ENCODE measurements around the gene CLEC1A. TPM values are rescaled to one million over a fixed set of nuclear protein-coding genes. Genes with fewer than 3 reads are reported as not detected.

Gene CLEC1A
- total RNA-seq, 4 donors from 2014 or later = 6.0 to 19.4 (median 8.4) TPM

DNA sequence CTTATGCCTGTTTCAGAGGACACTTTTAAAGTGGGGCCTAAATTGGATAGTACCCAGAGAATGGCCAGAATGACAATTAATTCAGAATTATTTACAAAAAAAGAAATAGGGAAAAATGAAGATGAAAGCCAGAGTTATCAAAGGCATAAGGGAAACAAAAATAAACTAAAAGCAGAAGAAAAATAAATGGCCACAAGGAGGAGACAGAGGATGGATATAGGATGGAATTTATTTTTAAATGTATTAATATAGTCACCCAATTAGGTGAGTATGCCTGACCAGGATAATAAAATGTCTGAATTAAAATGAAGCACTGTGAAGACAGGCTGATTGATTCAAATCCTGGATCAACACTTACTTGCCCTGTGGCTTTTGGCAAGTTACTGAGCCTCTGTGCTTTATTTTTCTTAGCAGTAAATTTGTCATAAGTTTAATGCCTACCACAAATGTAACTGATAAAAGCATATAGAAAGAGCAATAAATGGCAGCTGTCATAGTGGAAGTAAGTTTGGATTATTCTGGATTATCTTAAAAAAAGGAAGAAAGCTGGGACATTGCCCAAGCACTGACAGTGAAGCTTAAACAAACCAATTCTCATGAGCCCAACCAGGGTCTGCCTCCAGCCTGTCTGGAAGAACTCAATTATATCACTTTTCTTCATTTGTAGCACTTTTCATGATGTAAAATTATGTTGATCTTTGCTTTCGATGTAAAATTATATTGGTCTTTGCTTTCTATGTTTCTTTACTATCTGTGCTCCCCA, 64.8 kb downstream of the CLEC1A start:
- H3K27ac ChIP-seq = no peak overlapping the region
- TF ChIP-seq, protein P1, sequence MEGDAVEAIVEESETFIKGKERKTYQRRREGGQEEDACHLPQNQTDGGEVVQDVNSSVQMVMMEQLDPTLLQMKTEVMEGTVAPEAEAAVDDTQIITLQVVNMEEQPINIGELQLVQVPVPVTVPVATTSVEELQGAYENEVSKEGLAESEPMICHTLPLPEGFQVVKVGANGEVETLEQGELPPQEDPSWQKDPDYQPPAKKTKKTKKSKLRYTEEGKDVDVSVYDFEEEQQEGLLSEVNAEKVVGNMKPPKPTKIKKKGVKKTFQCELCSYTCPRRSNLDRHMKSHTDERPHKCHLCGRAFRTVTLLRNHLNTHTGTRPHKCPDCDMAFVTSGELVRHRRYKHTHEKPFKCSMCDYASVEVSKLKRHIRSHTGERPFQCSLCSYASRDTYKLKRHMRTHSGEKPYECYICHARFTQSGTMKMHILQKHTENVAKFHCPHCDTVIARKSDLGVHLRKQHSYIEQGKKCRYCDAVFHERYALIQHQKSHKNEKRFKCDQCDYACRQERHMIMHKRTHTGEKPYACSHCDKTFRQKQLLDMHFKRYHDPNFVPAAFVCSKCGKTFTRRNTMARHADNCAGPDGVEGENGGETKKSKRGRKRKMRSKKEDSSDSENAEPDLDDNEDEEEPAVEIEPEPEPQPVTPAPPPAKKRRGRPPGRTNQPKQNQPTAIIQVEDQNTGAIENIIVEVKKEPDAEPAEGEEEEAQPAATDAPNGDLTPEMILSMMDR (IDR thresholded peaks at IDR 0.05) = peak in 4 of 5 experiments; percentile 20 to 59 (median 50)
- no peak for TF ChIP-seq EP300 (IDR thresholded peaks at IDR 0.05)
- TF ChIP-seq POLR2A (IDR thresholded peaks at IDR 0.05) = no peak
- H3K36me3 ChIP-seq = no peaks in the 10 kb centered on the region
- no peak for DNase-seq (ENCODE audit: low spot score in 2 of 2)
- H3K27me3 ChIP-seq = no peaks in the 10 kb centered on the region
- no peak overlapping the region for H3K4me3 ChIP-seq
- H3K9me3 ChIP-seq = no peaks in the 10 kb centered on the region
- WGBS, 2 donors = 74 to 80% methylated on average over 1 of the region's 1 CpG
- H3K4me1 ChIP-seq = no peaks in the 10 kb centered on the region

- no peak for DNase-seq (ENCODE audit: low spot score in 2 of 2)
- 59 to 70% methylated on average over 5 of the region's 5 CpGs for WGBS, 2 donors
- no peaks in the 10 kb centered on the region for H3K27me3 ChIP-seq
- TF ChIP-seq, protein P1 (IDR thresholded peaks at IDR 0.05) = no peak
- no peak for TF ChIP-seq POLR2A (IDR thresholded peaks at IDR 0.05)
- TF ChIP-seq EP300 (IDR thresholded peaks at IDR 0.05) = no peak
- no peak overlapping the region for H3K27ac ChIP-seq
- H3K36me3 ChIP-seq = no peaks in the 10 kb centered on the region
- no peaks in the 10 kb centered on the region for H3K4me1 ChIP-seq
- H3K4me3 ChIP-seq = no peak overlapping the region
- no peaks in the 10 kb centered on the region for H3K9me3 ChIP-seq
These were observed 67.0 kb downstream of the CLEC1A start for GRCh38 chr12:10031771-10032175.

DNA sequence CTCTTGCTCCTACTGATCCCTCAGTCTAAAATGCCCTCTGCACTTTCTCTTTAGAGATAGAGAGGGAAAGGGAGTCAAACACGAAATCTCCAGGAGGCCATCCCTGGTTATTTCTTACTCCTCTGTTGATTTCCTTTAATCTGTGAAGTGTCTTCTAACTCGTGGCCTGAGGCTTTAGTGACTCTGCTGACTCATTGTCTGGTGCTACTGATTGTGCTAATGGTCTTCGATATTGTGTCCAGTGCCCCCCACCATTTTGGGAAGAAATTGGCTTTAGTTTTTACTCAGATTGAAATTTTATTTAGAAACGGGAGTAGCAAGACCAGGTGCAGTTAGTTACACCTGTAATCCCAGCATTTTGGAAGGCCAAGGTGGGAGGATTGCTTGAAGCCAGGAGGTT, 67.5 kb downstream of the CLEC1A start:
- no peak overlapping the region for H3K4me3 ChIP-seq
- DNase-seq (ENCODE audit: low spot score in 2 of 2) = no peak
- 77 to 83% methylated on average over 4 of the region's 4 CpGs for WGBS, 2 donors
- no peaks in the 10 kb centered on the region for H3K9me3 ChIP-seq
- H3K27me3 ChIP-seq = no peaks in the 10 kb centered on the region
- H3K27ac ChIP-seq = no peak overlapping the region
- TF ChIP-seq POLR2A (IDR thresholded peaks at IDR 0.05) = no peak
- TF ChIP-seq EP300 (IDR thresholded peaks at IDR 0.05) = no peak
- TF ChIP-seq, protein P1 (IDR thresholded peaks at IDR 0.05) = no peak
- no peaks in the 10 kb centered on the region for H3K4me1 ChIP-seq
- H3K36me3 ChIP-seq = no peaks in the 10 kb centered on the region

DNA sequence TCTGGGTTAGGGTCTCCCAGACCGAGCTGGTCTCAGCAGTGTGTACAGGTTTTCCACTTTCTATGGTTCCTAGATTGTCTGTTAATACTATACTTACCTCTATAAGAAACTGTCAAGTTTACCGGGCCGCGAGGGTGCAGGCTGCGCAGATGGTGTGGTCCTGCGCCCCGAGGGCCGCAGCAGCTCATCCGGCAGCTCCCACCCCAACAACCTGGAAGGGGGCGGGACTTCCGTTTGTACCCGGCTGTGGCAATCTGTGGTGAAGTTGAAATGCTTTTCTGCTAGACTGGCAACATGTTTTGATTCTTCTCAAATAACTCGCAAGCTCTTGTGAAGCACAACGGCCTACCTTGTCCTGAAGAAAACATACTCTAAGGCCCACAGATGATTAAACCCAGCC, 68.3 kb downstream of the CLEC1A start, which contains the start of gene CLEC9A:
Gene CLEC9A (plus strand): TSS at position 237 of the 400 bp plus-strand sequence. CDS start 22,006 bp downstream, outside the sequence.
- H3K4me1 ChIP-seq = no peaks in the 10 kb centered on the region
- DNase-seq (ENCODE audit: low spot score in 2 of 2) = no peak
- H3K27ac ChIP-seq = no peak within 1 kb of the TSS
- no peak for TF ChIP-seq POLR2A (IDR thresholded peaks at IDR 0.05)
- TF ChIP-seq, protein P1 (IDR thresholded peaks at IDR 0.05) = no peak
- TF ChIP-seq EP300 (IDR thresholded peaks at IDR 0.05) = no peak
- no peaks in the 10 kb centered on the region for H3K27me3 ChIP-seq
- no peaks in the 10 kb centered on the region for H3K36me3 ChIP-seq
- H3K4me3 ChIP-seq = no peak within 1 kb of the TSS
- no peaks in the 10 kb centered on the region for H3K9me3 ChIP-seq
- WGBS, 2 donors = 94% methylated on average over 14 of the region's 14 CpGs

DNA sequence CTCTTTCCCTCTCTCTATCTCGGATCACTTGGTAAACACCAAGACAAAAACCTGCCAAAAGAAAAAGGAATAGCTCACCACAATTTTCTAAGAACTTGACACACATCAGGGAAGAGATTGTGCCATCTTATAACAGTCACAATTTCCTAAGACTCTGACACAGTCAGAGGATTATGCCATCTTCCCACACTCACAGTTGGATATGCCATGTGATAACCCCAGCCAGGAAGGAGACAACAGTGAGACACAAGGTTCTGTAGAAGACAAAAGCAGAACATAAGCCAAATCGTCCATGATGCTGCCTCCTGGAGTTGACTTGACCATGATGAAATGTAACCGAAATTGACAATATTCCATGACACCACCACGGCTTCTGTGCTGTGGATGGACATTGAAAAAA, 71.1 kb downstream of the CLEC1A start:
- DNase-seq (ENCODE audit: low spot score in 2 of 2) = no peak
- Histone ChIP-seq H3K27ac (no peak overlapping the region), H3K9me3 (no peaks in the 10 kb centered on the region), H3K27me3 (no peaks in the 10 kb centered on the region), H3K4me1 (no peaks in the 10 kb centered on the region), H3K36me3 (no peaks in the 10 kb centered on the region), H3K4me3 (no peak overlapping the region)
- WGBS, 2 donors = 65 to 70% methylated on average over 4 of the region's 4 CpGs
- TF ChIP-seq, protein P1 (IDR thresholded peaks at IDR 0.05) = no peak
- peak in 1 of 2 donors; percentile 56 for TF ChIP-seq EP300 (IDR thresholded peaks at IDR 0.05)

Data from tibial nerve (tissue), 4 donors.